GM12892 (cell line): Measurements from ENCODE around the gene GAL3ST2.
"Not testable (repeated sequence)": the region's sequence is repeated elsewhere in the genome, so short reads cannot be mapped to it uniquely, and the experiment has no call there.

Experiments used
- DNase-seq: peaks from one replicate; pipeline ENCODE4 v3.0.0; 2011; ENCODE audit not compliant: insufficient read length
- FAIRE-seq: peaks from 2 replicates; lab custom pipeline; 2011; peaks lifted over from hg19 to GRCh38; lab: Jason Lieb, UNC
- POLR2A ChIP-seq: IDR thresholded peaks from 2 replicates; pipeline ENCODE4 v1.6.1; 2011; ENCODE audit warnings: low read depth, low read length, control low read depth
- POLR2AphosphoS5 ChIP-seq: IDR thresholded peaks from 2 replicates; pipeline ENCODE4 v1.6.1; 2011; ENCODE audit warnings: low read depth, low read length, control low read depth
- TAF1 ChIP-seq: IDR thresholded peaks from 2 replicates; pipeline ENCODE4 v1.6.1; 2011; ENCODE audit warnings: low read depth, mild to moderate bottlenecking, control low read depth, low read length, borderline replicate concordance

Gene GAL3ST2

GRCh38 chr2:241793385-241793784, 16.8 kb downstream of the GAL3ST2 start:
- FAIRE-seq, result peak; percentile 5
- DNase-seq, result no peak
- TF ChIP-seq POLR2AphosphoS5 (no peak), TAF1 (no peak), POLR2A (no peak)

GRCh38 chr2:241794250-241794823, 17.7 kb downstream of the GAL3ST2 start:
- no peak for FAIRE-seq
- TF ChIP-seq POLR2A (no peak), TAF1 (no peak), POLR2AphosphoS5 (no peak)
- DNase-seq, result peak; percentile 1

GRCh38 chr2:241795021-241795999, 18.7 kb downstream of the GAL3ST2 start:
- TF ChIP-seq POLR2A (no peak), POLR2AphosphoS5 (no peak), TAF1 (no peak)
- no peak for FAIRE-seq
- DNase-seq, result peak; percentile 1

GRCh38 chr2:241796209-241796608, 19.6 kb downstream of the GAL3ST2 start:
- TF ChIP-seq POLR2A, result no peak
- no peak for TF ChIP-seq POLR2AphosphoS5
- no peak for TF ChIP-seq TAF1
- no peak for FAIRE-seq
- peak; percentile 10 for DNase-seq

- TF ChIP-seq TAF1, result no peak
- no peak for TF ChIP-seq POLR2A
- no peak for TF ChIP-seq POLR2AphosphoS5
- no peak for FAIRE-seq
These were observed 20.1 kb downstream of the GAL3ST2 start for GRCh38 chr2:241796610-241797138.

GRCh38 chr2:241797441-241798080, 20.9 kb downstream of the GAL3ST2 start:
- FAIRE-seq, result no peak
- peak; percentile 3 for DNase-seq
- no peak for TF ChIP-seq POLR2A
- TF ChIP-seq POLR2AphosphoS5, result no peak
- no peak for TF ChIP-seq TAF1

More at GRCh38 chr2:241796610-241797138, 20.1 kb downstream of the GAL3ST2 start:
- no peak for DNase-seq

- no peak for TF ChIP-seq TAF1
- FAIRE-seq (no peak), DNase-seq (no peak)
These were observed 21.5 kb downstream of the GAL3ST2 start for GRCh38 chr2:241798081-241798630.

- FAIRE-seq, result no peak
- peak; percentile 24 for DNase-seq
- TF ChIP-seq POLR2A, result no peak
These were observed 22.3 kb downstream of the GAL3ST2 start for GRCh38 chr2:241798631-241799521.

- DNase-seq (no peak), FAIRE-seq (no peak)
- no peak for TF ChIP-seq POLR2A
- no peak for TF ChIP-seq POLR2AphosphoS5
These were observed 23.0 kb downstream of the GAL3ST2 start for GRCh38 chr2:241799522-241800197.

GRCh38 chr2:241800198-241800903, 23.7 kb downstream of the GAL3ST2 start:
- FAIRE-seq, DNase-seq: not testable (repeated sequence)
